ENCODE results near the gene KIF23. TPM values are rescaled to one million over a fixed set of nuclear protein-coding genes. Genes with fewer than 3 reads are reported as not detected.

KIF23 gene
- polyA plus RNA-seq, 1 experiment, result 33.9 TPM

GRCh38 chr15:69402816-69403215 lies 11.3 kb upstream of the KIF23 start:
- H3K36me3 ChIP-seq (ENCODE audit: control insufficient read depth, insufficient read depth, low read length), result peaks cover 1% of the 10 kb centered on the region; the same call in 1 of the 2 replicates

GRCh38 chr15:69403594-69403993 lies 10.6 kb upstream of the KIF23 start:
- Histone ChIP-seq H3K27me3 (ENCODE audit: control insufficient read depth, insufficient read depth, low read length) (no peaks in the 10 kb centered on the region), H3K36me3 (ENCODE audit: control insufficient read depth, insufficient read depth, low read length) (peaks cover 1% of the 10 kb centered on the region; the same call in 1 of the 2 replicates), H3K4me3 (ENCODE audit: low read depth, low read length) (no peak overlapping the region)
- no peak for TF ChIP-seq CTCF (IDR thresholded peaks at IDR 0.05; ENCODE audit: insufficient read depth, low read depth, low read length)
- POLR2A ChIA-PET, result interaction anchor here (1.0 kb wide), 2 partner anchors 9 to 11 kb away, joined by 3 to 6 read pairs; partner anchors contain the start of gene KIF23
- CTCF ChIA-PET, result interaction anchor here (0.6 to 3.5 kb wide), 5 partner anchors 9 to 347 kb away, joined by 3 to 23 read pairs (median 5); no protein-coding TSS in a partner anchor
- DNase-seq (ENCODE audit: low read depth), result peak; percentile 83

More at GRCh38 chr15:69402816-69403215, 11.3 kb upstream of the KIF23 start:
- ChIA-PET POLR2A (no interaction called here), CTCF (interaction anchor here (0.8 to 3.5 kb wide), 3 partner anchors 8 to 345 kb away, joined by 3 to 23 read pairs (median 3); no protein-coding TSS in a partner anchor)
- no peaks in the 10 kb centered on the region for H3K27me3 ChIP-seq (ENCODE audit: control insufficient read depth, insufficient read depth, low read length)
- TF ChIP-seq CTCF (IDR thresholded peaks at IDR 0.05; ENCODE audit: insufficient read depth, low read depth, low read length), result no peak
- H3K4me3 ChIP-seq (ENCODE audit: low read depth, low read length), result no peak overlapping the region
- no peak for DNase-seq (ENCODE audit: low read depth)

- no peak overlapping the region for H3K4me3 ChIP-seq (ENCODE audit: low read depth, low read length)
- TF ChIP-seq CTCF (IDR thresholded peaks at IDR 0.05; ENCODE audit: insufficient read depth, low read depth, low read length), result no peak
- peaks cover under 1% of the 10 kb centered on the region for H3K36me3 ChIP-seq (ENCODE audit: control insufficient read depth, insufficient read depth, low read length)
- CTCF ChIA-PET, result interaction anchor here (0.9 to 3.5 kb wide), 5 partner anchors 11 to 348 kb away, joined by 3 to 23 read pairs (median 5); partner anchors contain the start of gene GLCE
- POLR2A ChIA-PET, result no interaction called here
- no peaks in the 10 kb centered on the region for H3K27me3 ChIP-seq (ENCODE audit: control insufficient read depth, insufficient read depth, low read length)
- DNase-seq (ENCODE audit: low read depth), result peak; percentile 42
Observed at GRCh38 chr15:69405110-69405509, 9.0 kb upstream of the KIF23 start.

GRCh38 chr15:69407719-69408400 lies 6.3 kb upstream of the KIF23 start:
- CTCF ChIA-PET, result interaction anchor here (1.4 kb wide), 1 partner anchor 13 kb away, joined by 4 read pairs; no protein-coding TSS in a partner anchor
- TF ChIP-seq CTCF (IDR thresholded peaks at IDR 0.05; ENCODE audit: insufficient read depth, low read depth, low read length), result no peak
- Histone ChIP-seq H3K36me3 (ENCODE audit: control insufficient read depth, insufficient read depth, low read length) (no peaks in the 10 kb centered on the region; the same call in none of the 2 replicates), H3K4me3 (ENCODE audit: low read depth, low read length) (no peak overlapping the region), H3K27me3 (ENCODE audit: control insufficient read depth, insufficient read depth, low read length) (no peaks in the 10 kb centered on the region)
- POLR2A ChIA-PET, result no interaction called here
- DNase-seq (ENCODE audit: low read depth), result no peak

GRCh38 chr15:69408841-69409240 lies 5.3 kb upstream of the KIF23 start:
- Histone ChIP-seq H3K4me3 (ENCODE audit: low read depth, low read length) (no peak overlapping the region), H3K36me3 (ENCODE audit: control insufficient read depth, insufficient read depth, low read length) (no peaks in the 10 kb centered on the region; the same call in none of the 2 replicates), H3K27me3 (ENCODE audit: control insufficient read depth, insufficient read depth, low read length) (no peaks in the 10 kb centered on the region)
- CTCF ChIA-PET, result interaction anchor here (0.6 to 1.4 kb wide), 3 partner anchors 14 to 346 kb away, joined by 3 to 4 read pairs (median 4); no protein-coding TSS in a partner anchor
- no peak for TF ChIP-seq CTCF (IDR thresholded peaks at IDR 0.05; ENCODE audit: insufficient read depth, low read depth, low read length)
- POLR2A ChIA-PET, result no interaction called here
- DNase-seq (ENCODE audit: low read depth), result no peak
